ENCODE data around the gene DEPDC5. TPM values are rescaled to one million over a fixed set of nuclear protein-coding genes. Genes with fewer than 3 reads are reported as not detected.
"Not testable (repeated sequence)": the region's sequence is repeated elsewhere in the genome, so short reads cannot be mapped to it uniquely, and the experiment has no call there.

Gene DEPDC5
- total RNA-seq, 3 donors from 2014 or later: 13.6 to 20.0 (median 16.1) TPM

- no peak for DNase-seq (ENCODE audit: low spot score in 2 of 2)
- no peak overlapping the region for H3K4me3 ChIP-seq
- no peak for TF ChIP-seq POLR2A (IDR thresholded peaks at IDR 0.05)
- intact Hi-C loops (cut with DNase I; ENCODE audit: low total_unique reads): no loop called here
- no peaks in the 10 kb centered on the region for H3K9me3 ChIP-seq
- no peak overlapping the region for H3K27ac ChIP-seq
- H3K27me3 ChIP-seq: no peaks in the 10 kb centered on the region
- H3K36me3 ChIP-seq: no peaks in the 10 kb centered on the region
- H3K4me1 ChIP-seq: no peaks in the 10 kb centered on the region
Measured at GRCh38 chr22:31776231-31776630, 22.4 kb downstream of the DEPDC5 start.

- Histone ChIP-seq H3K4me3 (no peak overlapping the region), H3K4me1 (no peaks in the 10 kb centered on the region), H3K9me3 (no peaks in the 10 kb centered on the region), H3K27me3 (no peaks in the 10 kb centered on the region), H3K36me3 (no peaks in the 10 kb centered on the region), H3K27ac (no peak overlapping the region)
- DNase-seq (ENCODE audit: low spot score in 2 of 2): no peak
- intact Hi-C loops (cut with DNase I; ENCODE audit: low total_unique reads): no loop called here
- no peak for TF ChIP-seq CTCF (IDR thresholded peaks at IDR 0.05)
- no peak for TF ChIP-seq POLR2A (IDR thresholded peaks at IDR 0.05)
- no peak for TF ChIP-seq POLR2AphosphoS5 (IDR thresholded peaks at IDR 0.05)
Measured at GRCh38 chr22:31789803-31790202, 36.0 kb downstream of the DEPDC5 start.

- intact Hi-C loops (cut with DNase I; ENCODE audit: low total_unique reads): no loop called here
- no peak overlapping the region for H3K27ac ChIP-seq
Measured at GRCh38 chr22:31790240-31790639, 36.4 kb downstream of the DEPDC5 start.

GRCh38 chr22:31799358-31799757, 45.5 kb downstream of the DEPDC5 start:
- DNase-seq (ENCODE audit: low spot score in 2 of 2); H3K4me1 ChIP-seq: not testable (repeated sequence)

More at GRCh38 chr22:31790240-31790639, 36.4 kb downstream of the DEPDC5 start:
- TF ChIP-seq CTCF (IDR thresholded peaks at IDR 0.05) (no peak), POLR2A (IDR thresholded peaks at IDR 0.05) (no peak), POLR2AphosphoS5 (IDR thresholded peaks at IDR 0.05) (no peak)
- H3K36me3 ChIP-seq: no peaks in the 10 kb centered on the region
- no peak for DNase-seq (ENCODE audit: low spot score in 2 of 2)
- H3K9me3 ChIP-seq: no peaks in the 10 kb centered on the region
- H3K4me3 ChIP-seq: no peak overlapping the region
- no peaks in the 10 kb centered on the region for H3K4me1 ChIP-seq
- no peaks in the 10 kb centered on the region for H3K27me3 ChIP-seq

GRCh38 chr22:31800065-31800464, 46.2 kb downstream of the DEPDC5 start:
- H3K4me1 ChIP-seq: no peaks in the 10 kb centered on the region
- TF ChIP-seq POLR2AphosphoS5 (IDR thresholded peaks at IDR 0.05) (no peak), CTCF (IDR thresholded peaks at IDR 0.05) (no peak), POLR2A (IDR thresholded peaks at IDR 0.05) (no peak)
- no peaks in the 10 kb centered on the region for H3K9me3 ChIP-seq
- H3K27ac ChIP-seq: no peak overlapping the region
- H3K4me3 ChIP-seq: no peak overlapping the region
- intact Hi-C loops (cut with DNase I; ENCODE audit: low total_unique reads): no loop called here
- H3K27me3 ChIP-seq: no peaks in the 10 kb centered on the region
- no peaks in the 10 kb centered on the region for H3K36me3 ChIP-seq
- DNase-seq (ENCODE audit: low spot score in 2 of 2): no peak

More at GRCh38 chr22:31799358-31799757, 45.5 kb downstream of the DEPDC5 start:
- H3K27ac ChIP-seq; H3K9me3 ChIP-seq; H3K4me3 ChIP-seq; H3K36me3 ChIP-seq; intact Hi-C loops (cut with DNase I; ENCODE audit: low total_unique reads); H3K27me3 ChIP-seq: not testable (repeated sequence)

- H3K9me3 ChIP-seq; H3K27me3 ChIP-seq; intact Hi-C loops (cut with DNase I; ENCODE audit: low total_unique reads); DNase-seq (ENCODE audit: low spot score in 2 of 2); H3K4me3 ChIP-seq; H3K36me3 ChIP-seq; H3K27ac ChIP-seq; H3K4me1 ChIP-seq: not testable (repeated sequence)
Measured at GRCh38 chr22:31800861-31801260, 47.0 kb downstream of the DEPDC5 start.

- Histone ChIP-seq H3K4me3 (no peak overlapping the region), H3K9me3 (no peaks in the 10 kb centered on the region), H3K27ac (no peak overlapping the region), H3K27me3 (no peaks in the 10 kb centered on the region), H3K4me1 (no peaks in the 10 kb centered on the region), H3K36me3 (no peaks in the 10 kb centered on the region)
- no peak for DNase-seq (ENCODE audit: low spot score in 2 of 2)
- intact Hi-C loops (cut with DNase I; ENCODE audit: low total_unique reads): no loop called here
- no peak for TF ChIP-seq POLR2A (IDR thresholded peaks at IDR 0.05)
- TF ChIP-seq POLR2AphosphoS5 (IDR thresholded peaks at IDR 0.05): no peak
- no peak for TF ChIP-seq CTCF (IDR thresholded peaks at IDR 0.05)
Measured at GRCh38 chr22:31802575-31802974, 48.8 kb downstream of the DEPDC5 start.

All from breast epithelium (tissue), 4 donors.